ENCODE results near the gene SLC15A5. TPM values are rescaled to one million over a fixed set of nuclear protein-coding genes. Genes with fewer than 3 reads are reported as not detected.

The SLC15A5 gene
- total RNA-seq, result not detected

- Mint-ChIP-seq H3K27me3 (no peaks in the 10 kb centered on the region), H3K36me3 (ENCODE audit: low read depth) (no peaks in the 10 kb centered on the region), H3K4me1 (no peaks in the 10 kb centered on the region), H3K27ac (no peak within 1 kb of the TSS), H3K9me3 (peaks cover 3% of the 10 kb centered on the region), H3K4me3 (no peak within 1 kb of the TSS)
- CTCF ChIA-PET, result no interaction called here
- POLR2A ChIA-PET, result no interaction called here
- DNase-seq, result no peak
Measured at GRCh38 chr12:16277585-16277984, at the start of gene SLC15A5. SLC15A5 (minus strand) TSS chr12:16277685; CDS start chr12:16277685, 0 bp downstream.

- no peaks in the 10 kb centered on the region for H3K36me3 Mint-ChIP-seq (ENCODE audit: low read depth)
- no peaks in the 10 kb centered on the region for H3K27me3 Mint-ChIP-seq
- H3K9me3 Mint-ChIP-seq, result peaks cover 2% of the 10 kb centered on the region
- H3K4me3 Mint-ChIP-seq, result no peak overlapping the region
- H3K4me1 Mint-ChIP-seq, result no peaks in the 10 kb centered on the region
- POLR2A ChIA-PET, result no interaction called here
- H3K27ac Mint-ChIP-seq, result no peak overlapping the region
- DNase-seq, result no peak
- CTCF ChIA-PET, result no interaction called here
Measured at GRCh38 chr12:16325426-16325825, 47.9 kb upstream of the SLC15A5 start.

GRCh38 chr12:16324772-16325171 is 47.3 kb upstream of the SLC15A5 start:
- ChIA-PET CTCF (no interaction called here), POLR2A (no interaction called here)
- Mint-ChIP-seq H3K4me3 (no peak overlapping the region), H3K27ac (no peak overlapping the region), H3K4me1 (no peaks in the 10 kb centered on the region), H3K27me3 (no peaks in the 10 kb centered on the region), H3K9me3 (peaks cover 2% of the 10 kb centered on the region), H3K36me3 (ENCODE audit: low read depth) (no peaks in the 10 kb centered on the region)
- DNase-seq, result no peak

GRCh38 chr12:16324272-16324671 is 46.8 kb upstream of the SLC15A5 start:
- ChIA-PET CTCF (no interaction called here), POLR2A (no interaction called here)
- DNase-seq, result no peak
- H3K9me3 Mint-ChIP-seq, result peaks cover 2% of the 10 kb centered on the region
- H3K27me3 Mint-ChIP-seq, result no peaks in the 10 kb centered on the region
- no peaks in the 10 kb centered on the region for H3K4me1 Mint-ChIP-seq
- no peak overlapping the region for H3K27ac Mint-ChIP-seq
- H3K36me3 Mint-ChIP-seq (ENCODE audit: low read depth), result no peaks in the 10 kb centered on the region
- no peak overlapping the region for H3K4me3 Mint-ChIP-seq

GRCh38 chr12:16323638-16324037 is 46.2 kb upstream of the SLC15A5 start:
- peaks cover 2% of the 10 kb centered on the region for H3K9me3 Mint-ChIP-seq
- H3K4me1 Mint-ChIP-seq, result no peaks in the 10 kb centered on the region
- no peaks in the 10 kb centered on the region for H3K27me3 Mint-ChIP-seq
- ChIA-PET POLR2A (no interaction called here), CTCF (no interaction called here)
- no peak overlapping the region for H3K27ac Mint-ChIP-seq
- no peak overlapping the region for H3K4me3 Mint-ChIP-seq
- DNase-seq, result no peak
- no peaks in the 10 kb centered on the region for H3K36me3 Mint-ChIP-seq (ENCODE audit: low read depth)

- Mint-ChIP-seq H3K27ac (no peak overlapping the region), H3K36me3 (ENCODE audit: low read depth) (no peaks in the 10 kb centered on the region), H3K9me3 (peaks cover 2% of the 10 kb centered on the region), H3K4me3 (no peak overlapping the region), H3K27me3 (no peaks in the 10 kb centered on the region), H3K4me1 (no peaks in the 10 kb centered on the region)
- no peak for DNase-seq
- ChIA-PET CTCF (no interaction called here), POLR2A (no interaction called here)
Measured at GRCh38 chr12:16323010-16323409, 45.5 kb upstream of the SLC15A5 start.

- H3K9me3 Mint-ChIP-seq, result peaks cover 8% of the 10 kb centered on the region
- ChIA-PET POLR2A (no interaction called here), CTCF (no interaction called here)
- no peak overlapping the region for H3K4me3 Mint-ChIP-seq
- DNase-seq, result no peak
- H3K27me3 Mint-ChIP-seq, result no peaks in the 10 kb centered on the region
- H3K4me1 Mint-ChIP-seq, result no peaks in the 10 kb centered on the region
- no peak overlapping the region for H3K27ac Mint-ChIP-seq
- no peaks in the 10 kb centered on the region for H3K36me3 Mint-ChIP-seq (ENCODE audit: low read depth)
Measured at GRCh38 chr12:16310934-16311333, 33.4 kb upstream of the SLC15A5 start.

- Mint-ChIP-seq H3K4me3 (no peak overlapping the region), H3K36me3 (ENCODE audit: low read depth) (no peaks in the 10 kb centered on the region), H3K9me3 (peaks cover 6% of the 10 kb centered on the region), H3K27ac (no peak overlapping the region), H3K4me1 (no peaks in the 10 kb centered on the region), H3K27me3 (no peaks in the 10 kb centered on the region)
- POLR2A ChIA-PET, result no interaction called here
- no peak for DNase-seq
- CTCF ChIA-PET, result no interaction called here
Measured at GRCh38 chr12:16307856-16308475, 30.5 kb upstream of the SLC15A5 start.

GRCh38 chr12:16303939-16304338 is 26.5 kb upstream of the SLC15A5 start:
- no peak overlapping the region for H3K27ac Mint-ChIP-seq
- H3K9me3 Mint-ChIP-seq, result peaks cover 5% of the 10 kb centered on the region
- no peak overlapping the region for H3K4me3 Mint-ChIP-seq
- H3K36me3 Mint-ChIP-seq (ENCODE audit: low read depth), result no peaks in the 10 kb centered on the region
- CTCF ChIA-PET, result interaction anchor here (0.7 kb wide), 1 partner anchor 141 kb away, joined by 3 read pairs; no protein-coding TSS in a partner anchor
- no peaks in the 10 kb centered on the region for H3K4me1 Mint-ChIP-seq
- POLR2A ChIA-PET, result no interaction called here
- no peaks in the 10 kb centered on the region for H3K27me3 Mint-ChIP-seq
- no peak for DNase-seq

- Mint-ChIP-seq H3K9me3 (no peaks in the 10 kb centered on the region), H3K4me3 (no peak overlapping the region), H3K4me1 (no peaks in the 10 kb centered on the region), H3K36me3 (ENCODE audit: low read depth) (no peaks in the 10 kb centered on the region), H3K27me3 (no peaks in the 10 kb centered on the region), H3K27ac (no peak overlapping the region)
- ChIA-PET CTCF (no interaction called here), POLR2A (no interaction called here)
- no peak for DNase-seq
Measured at GRCh38 chr12:16300736-16301135, 23.3 kb upstream of the SLC15A5 start.

GRCh38 chr12:16300122-16300521 is 22.6 kb upstream of the SLC15A5 start:
- ChIA-PET CTCF (no interaction called here), POLR2A (no interaction called here)
- H3K36me3 Mint-ChIP-seq (ENCODE audit: low read depth), result no peaks in the 10 kb centered on the region
- no peak for DNase-seq
- H3K27me3 Mint-ChIP-seq, result no peaks in the 10 kb centered on the region
- H3K4me1 Mint-ChIP-seq, result no peaks in the 10 kb centered on the region
- no peaks in the 10 kb centered on the region for H3K9me3 Mint-ChIP-seq
- H3K4me3 Mint-ChIP-seq, result no peak overlapping the region
- H3K27ac Mint-ChIP-seq, result no peak overlapping the region

GRCh38 chr12:16299403-16299802 is 21.9 kb upstream of the SLC15A5 start:
- Mint-ChIP-seq H3K4me3 (no peak overlapping the region), H3K9me3 (no peaks in the 10 kb centered on the region), H3K36me3 (ENCODE audit: low read depth) (no peaks in the 10 kb centered on the region), H3K27me3 (no peaks in the 10 kb centered on the region), H3K27ac (no peak overlapping the region), H3K4me1 (no peaks in the 10 kb centered on the region)
- ChIA-PET CTCF (no interaction called here), POLR2A (no interaction called here)
- no peak for DNase-seq

- CTCF ChIA-PET, result no interaction called here
- Mint-ChIP-seq H3K9me3 (no peaks in the 10 kb centered on the region), H3K27ac (no peak overlapping the region), H3K4me1 (no peaks in the 10 kb centered on the region), H3K4me3 (no peak overlapping the region), H3K27me3 (no peaks in the 10 kb centered on the region), H3K36me3 (ENCODE audit: low read depth) (no peaks in the 10 kb centered on the region)
- DNase-seq, result no peak
- POLR2A ChIA-PET, result no interaction called here
Measured at GRCh38 chr12:16297521-16297920, 20.0 kb upstream of the SLC15A5 start.

GRCh38 chr12:16294376-16294956 is 17.0 kb upstream of the SLC15A5 start:
- Mint-ChIP-seq H3K4me1 (no peaks in the 10 kb centered on the region), H3K27me3 (no peaks in the 10 kb centered on the region), H3K4me3 (no peak overlapping the region), H3K27ac (no peak overlapping the region), H3K9me3 (no peaks in the 10 kb centered on the region), H3K36me3 (ENCODE audit: low read depth) (no peaks in the 10 kb centered on the region)
- ChIA-PET POLR2A (no interaction called here), CTCF (no interaction called here)
- no peak for DNase-seq

Data from activated CD4-positive, alpha-beta T cell treated with anti-CD3 and anti-CD28 coated beads, Interleukin-2, amount 10 ng/mL, durations not matched to agents 7 days and 5 days (primary cell).